ENCODE results near the gene C17orf107.
A peak's percentile ranks its signal among the peaks of the same experiment; 100 is the strongest.
"Not testable (repeated sequence)": the region's sequence is repeated elsewhere in the genome, so short reads cannot be mapped to it uniquely, and the experiment has no call there.

The C17orf107 gene

GRCh38 chr17:4899341-4900230 is at the start of gene C17orf107:
C17orf107 (plus strand) TSS chr17:4899536; CDS start chr17:4899763, 227 bp downstream.
- peak; percentile 91 for DNase-seq (ENCODE audit: low read depth, low spot score)

- DNase-seq (ENCODE audit: low read depth, low spot score), result no peak
Measured at GRCh38 chr17:4850246-4850645, 49.1 kb upstream of the C17orf107 start.

GRCh38 chr17:4851084-4851483 is 48.3 kb upstream of the C17orf107 start:
- DNase-seq (ENCODE audit: low read depth, low spot score), result no peak

GRCh38 chr17:4852567-4853207 is 46.6 kb upstream of the C17orf107 start:
- DNase-seq (ENCODE audit: low read depth, low spot score), result no peak

- DNase-seq (ENCODE audit: low read depth, low spot score), result no peak
Measured at GRCh38 chr17:4853208-4853671, 46.1 kb upstream of the C17orf107 start.

- DNase-seq (ENCODE audit: low read depth, low spot score), result peak; percentile 80
Measured at GRCh38 chr17:4854111-4854681, 45.1 kb upstream of the C17orf107 start.

GRCh38 chr17:4856271-4856936 is 42.9 kb upstream of the C17orf107 start:
- no peak for DNase-seq (ENCODE audit: low read depth, low spot score)

- DNase-seq (ENCODE audit: low read depth, low spot score), result no peak
Measured at GRCh38 chr17:4856937-4857314, 42.4 kb upstream of the C17orf107 start.

- peak; percentile 42 for DNase-seq (ENCODE audit: low read depth, low spot score)
Measured at GRCh38 chr17:4857347-4857746, 42.0 kb upstream of the C17orf107 start.

GRCh38 chr17:4858068-4858881 is 41.1 kb upstream of the C17orf107 start:
- peak; percentile 59 for DNase-seq (ENCODE audit: low read depth, low spot score)

GRCh38 chr17:4858882-4859260 is 40.5 kb upstream of the C17orf107 start:
- DNase-seq (ENCODE audit: low read depth, low spot score), result peak; percentile 54

- DNase-seq (ENCODE audit: low read depth, low spot score), result no peak
Measured at GRCh38 chr17:4859816-4860625, 39.3 kb upstream of the C17orf107 start.

GRCh38 chr17:4860651-4861050 is 38.7 kb upstream of the C17orf107 start:
- no peak for DNase-seq (ENCODE audit: low read depth, low spot score)

GRCh38 chr17:4861052-4861451 is 38.3 kb upstream of the C17orf107 start:
- no peak for DNase-seq (ENCODE audit: low read depth, low spot score)

GRCh38 chr17:4862720-4863119 is 36.6 kb upstream of the C17orf107 start:
- no peak for DNase-seq (ENCODE audit: low read depth, low spot score)

GRCh38 chr17:4863321-4863720 is 36.0 kb upstream of the C17orf107 start:
- DNase-seq (ENCODE audit: low read depth, low spot score), result no peak

- not testable (repeated sequence) for DNase-seq (ENCODE audit: low read depth, low spot score)
Measured at GRCh38 chr17:4867535-4867934, 31.8 kb upstream of the C17orf107 start.

- not testable (repeated sequence) for DNase-seq (ENCODE audit: low read depth, low spot score)
Measured at GRCh38 chr17:4869058-4869998, 30.0 kb upstream of the C17orf107 start.

- DNase-seq (ENCODE audit: low read depth, low spot score), result no peak
Measured at GRCh38 chr17:4870855-4871254, 28.5 kb upstream of the C17orf107 start.
